ES-I3 (cell line): ENCODE results near the gene PLPPR4.

ENCODE experiments used
- H3K36me3 ChIP-seq: 2 replicates; pipeline ENCODE4 v1.6.1; 2013; ENCODE audit warnings: mild to moderate bottlenecking, low read length, control low read depth, moderate library complexity; ENCODE audit not compliant: insufficient read depth
- H3K4me1 ChIP-seq: 2 replicates; pipeline ENCODE4 v1.6.1; 2013; ENCODE audit warnings: mild to moderate bottlenecking, control low read depth, low read length; ENCODE audit not compliant: insufficient read depth
- H3K9ac ChIP-seq: 2 replicates; pipeline ENCODE4 v1.6.1; 2013; ENCODE audit warnings: low read depth, mild to moderate bottlenecking, low read length, moderate library complexity
- H3K9me3 ChIP-seq: 2 replicates; pipeline ENCODE4 v1.6.1; 2013; ENCODE audit warnings: mild to moderate bottlenecking, low read length, moderate library complexity; ENCODE audit not compliant: control insufficient read depth, insufficient read depth

Gene PLPPR4

GRCh38 chr1:99347041-99347684 is 82.9 kb downstream of the PLPPR4 start:
- no peaks in the 10 kb centered on the region for H3K4me1 ChIP-seq
- H3K36me3 ChIP-seq, result no peaks in the 10 kb centered on the region
- no peaks in the 10 kb centered on the region for H3K9me3 ChIP-seq
- H3K9ac ChIP-seq, result no peak overlapping the region

DNA sequence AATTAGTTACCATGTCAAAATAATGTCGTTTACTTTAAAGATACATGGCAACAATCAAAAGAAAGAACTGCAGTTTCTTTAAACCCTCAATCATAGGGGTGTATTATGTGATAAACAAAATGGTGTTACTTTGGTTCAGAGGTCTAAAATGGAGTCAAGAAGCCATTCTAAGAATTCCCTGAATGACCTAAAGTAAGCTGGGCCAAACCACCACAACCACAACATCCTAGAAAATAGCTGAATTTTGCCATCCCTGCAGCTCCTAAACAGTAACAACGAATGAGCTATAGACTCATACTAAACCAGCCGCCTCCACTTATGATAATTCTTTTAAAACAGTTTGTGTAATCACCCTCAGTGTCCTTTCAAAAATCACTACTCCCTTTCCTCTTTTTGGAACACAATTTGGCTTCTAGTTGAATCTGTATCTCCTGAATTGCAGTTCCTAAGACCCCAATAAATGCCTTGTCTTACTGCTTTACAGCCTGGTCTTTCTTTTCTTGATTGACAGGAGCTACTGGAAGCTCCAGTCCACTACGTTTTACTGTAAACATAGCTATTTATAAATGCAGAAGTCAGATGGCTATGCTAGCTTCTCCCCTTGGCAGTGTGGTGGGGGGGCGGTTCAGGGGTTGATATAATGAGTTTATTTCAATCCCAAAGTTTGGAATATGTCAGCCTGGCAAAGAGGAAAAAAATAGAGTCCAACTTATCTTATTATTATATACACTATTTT is 84.3 kb downstream of the PLPPR4 start:
- Histone ChIP-seq H3K9me3 (no peaks in the 10 kb centered on the region), H3K36me3 (no peaks in the 10 kb centered on the region), H3K4me1 (no peaks in the 10 kb centered on the region), H3K9ac (no peak overlapping the region)

GRCh38 chr1:99352821-99353220 is 88.5 kb downstream of the PLPPR4 start:
- no peaks in the 10 kb centered on the region for H3K36me3 ChIP-seq

DNA sequence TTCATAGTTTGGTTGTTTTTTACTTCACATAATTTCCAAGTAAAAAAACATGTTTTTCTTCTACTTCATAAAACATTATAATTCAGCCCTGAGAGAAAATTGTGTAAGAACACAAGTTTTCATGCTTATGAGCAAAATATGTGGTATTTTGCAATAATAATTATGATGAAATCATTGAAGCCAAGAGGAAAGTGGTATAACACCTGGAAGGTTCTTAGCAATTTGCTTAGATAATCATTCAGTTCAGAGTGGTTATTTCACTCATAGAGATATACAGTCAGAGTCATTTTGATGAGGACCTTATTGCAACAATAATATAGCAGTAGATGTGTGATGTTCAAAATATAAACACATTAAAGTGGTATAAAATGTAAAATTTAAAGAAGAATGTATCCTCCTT is 94.5 kb downstream of the PLPPR4 start:
- Histone ChIP-seq H3K9ac (no peak overlapping the region), H3K36me3 (no peaks in the 10 kb centered on the region), H3K4me1 (no peaks in the 10 kb centered on the region), H3K9me3 (no peaks in the 10 kb centered on the region)

More at GRCh38 chr1:99352821-99353220, 88.5 kb downstream of the PLPPR4 start:
- no peaks in the 10 kb centered on the region for H3K4me1 ChIP-seq
- H3K9ac ChIP-seq, result no peak overlapping the region
- no peaks in the 10 kb centered on the region for H3K9me3 ChIP-seq
